Stimulated activated CD4-positive, alpha-beta T cell treated with anti-CD3 and anti-CD28 coated beads, Interleukin-1b, Interleukin-23, amount 100 ng/mL, for 24 hours (primary cell): ENCODE results near the gene SERPINA6.
"Not testable (repeated sequence)": the region's sequence is repeated elsewhere in the genome, so short reads cannot be mapped to it uniquely, and the experiment has no call there.

Source experiments
- DNase-seq, 4 experiments: peaks; one replicate each; pipeline ENCODE4 v3.0.0-alpha.2; 2020; ENCODE audit warnings: low read depth in 4 of 4, low spot score in 1 of 4

The SERPINA6 gene

DNA sequence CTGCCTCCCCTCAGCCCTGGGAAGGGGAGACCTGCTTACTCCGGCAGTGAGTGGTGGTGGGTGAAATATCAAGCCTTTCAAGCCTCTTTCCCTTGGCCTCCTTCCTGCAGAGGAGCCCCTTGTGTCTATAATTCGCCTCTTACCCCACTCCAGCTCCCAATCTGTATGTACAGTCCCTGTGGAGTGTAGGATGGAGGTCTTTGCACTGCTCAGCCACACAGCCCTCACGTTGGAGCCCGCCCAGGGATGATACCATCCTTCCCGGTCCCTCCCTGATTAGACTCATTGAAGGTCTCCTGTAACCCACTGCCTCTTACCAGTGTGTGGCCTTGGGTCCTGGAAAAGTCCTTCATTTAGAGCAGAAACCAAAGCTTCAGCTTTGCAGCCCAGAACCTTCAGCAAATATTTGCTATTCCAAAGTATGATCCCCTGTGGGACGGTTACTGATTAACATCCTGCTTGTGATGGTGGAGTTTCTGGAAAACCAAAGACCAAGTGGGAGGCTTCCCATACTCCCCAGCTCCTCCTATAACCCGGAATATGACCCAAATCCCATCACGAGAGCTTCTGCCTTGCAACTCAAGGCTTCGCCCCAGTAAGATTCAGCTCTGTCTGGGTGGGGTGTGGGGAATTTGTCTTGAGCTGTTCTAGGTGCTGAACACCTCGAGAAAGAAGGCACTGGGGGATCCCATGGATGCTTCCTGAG, 30.1 kb downstream of the SERPINA6 start, which contains the start of gene SERPINA10:
Gene SERPINA10 (minus strand): TSS at position 397 of the 706 bp plus-strand sequence. CDS start 2,675 bp downstream, outside the sequence.
- no peak for DNase-seq

- no peak for DNase-seq
Measured at GRCh38 chr14:94292526-94292871, 30.6 kb downstream of the SERPINA6 start.

- DNase-seq = no peak
Measured at GRCh38 chr14:94291906-94292525, 31.1 kb downstream of the SERPINA6 start.

- DNase-seq = no peak
Measured at GRCh38 chr14:94291159-94291905, 31.8 kb downstream of the SERPINA6 start.

DNA sequence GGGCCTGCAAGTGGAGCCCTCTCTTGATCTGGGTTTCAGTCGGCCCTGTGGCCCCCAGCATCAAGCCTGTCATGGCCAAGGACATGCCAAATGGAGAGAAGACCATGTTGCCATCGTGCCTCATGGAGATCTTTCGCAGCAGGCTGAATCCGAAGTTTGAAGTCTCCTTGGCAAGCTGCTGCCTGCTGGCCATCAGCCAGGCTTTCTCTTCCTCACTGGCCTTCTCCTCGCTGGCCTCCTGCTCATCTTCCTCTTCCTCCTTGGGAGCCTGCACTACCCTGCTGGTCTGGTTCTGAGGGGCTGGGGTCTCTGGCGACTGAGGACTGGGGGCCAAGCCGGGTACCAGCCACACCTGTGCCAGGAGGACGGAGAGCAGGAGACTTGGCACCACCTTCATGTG, 32.9 kb downstream of the SERPINA6 start:
- no peak for DNase-seq

DNA sequence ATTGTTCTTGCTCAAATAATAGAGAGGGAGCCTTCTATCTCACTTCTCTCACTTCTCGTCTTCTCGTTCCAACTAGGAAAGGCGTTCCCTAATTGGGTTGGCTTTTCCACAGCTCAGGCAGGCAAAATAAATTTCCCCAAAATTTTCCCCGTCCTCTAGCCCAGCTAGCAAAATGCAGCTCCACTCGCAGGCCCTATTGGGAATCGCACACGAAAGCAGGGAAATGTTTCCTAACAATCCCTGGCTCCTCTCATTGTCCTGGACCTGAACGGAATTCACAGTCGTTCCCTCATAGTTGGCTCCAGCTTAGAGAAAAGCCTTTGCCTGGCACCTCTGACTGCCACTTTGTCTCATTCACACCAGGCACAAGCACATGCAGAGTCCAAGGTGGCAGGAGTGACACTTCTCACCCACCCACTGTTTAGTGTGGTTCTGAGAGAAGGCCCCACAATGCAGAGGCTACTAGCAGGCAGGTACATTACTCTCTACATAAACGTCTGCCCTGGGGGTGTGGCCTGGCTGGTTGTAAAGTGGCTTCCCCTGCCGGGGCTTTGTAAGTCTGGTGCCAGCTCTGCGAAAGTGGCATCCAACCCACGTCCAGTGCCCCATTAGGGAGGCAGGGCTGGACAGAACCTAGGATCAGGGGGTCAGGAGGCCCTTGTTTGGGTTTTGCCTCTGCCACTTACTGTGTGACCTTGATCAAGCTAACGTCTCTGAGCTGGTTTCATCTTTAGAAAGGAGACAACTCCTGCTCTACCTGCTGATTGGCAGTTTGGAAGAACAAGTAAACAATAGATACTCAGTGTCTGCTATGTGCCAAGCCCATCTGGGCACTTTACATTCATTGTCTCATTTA, 34.3 kb downstream of the SERPINA6 start:
- no peak for DNase-seq

- DNase-seq = no peak
Measured at GRCh38 chr14:94285158-94285557, 38.0 kb downstream of the SERPINA6 start.

- DNase-seq = no peak
Measured at GRCh38 chr14:94284221-94284620, 38.9 kb downstream of the SERPINA6 start.

DNA sequence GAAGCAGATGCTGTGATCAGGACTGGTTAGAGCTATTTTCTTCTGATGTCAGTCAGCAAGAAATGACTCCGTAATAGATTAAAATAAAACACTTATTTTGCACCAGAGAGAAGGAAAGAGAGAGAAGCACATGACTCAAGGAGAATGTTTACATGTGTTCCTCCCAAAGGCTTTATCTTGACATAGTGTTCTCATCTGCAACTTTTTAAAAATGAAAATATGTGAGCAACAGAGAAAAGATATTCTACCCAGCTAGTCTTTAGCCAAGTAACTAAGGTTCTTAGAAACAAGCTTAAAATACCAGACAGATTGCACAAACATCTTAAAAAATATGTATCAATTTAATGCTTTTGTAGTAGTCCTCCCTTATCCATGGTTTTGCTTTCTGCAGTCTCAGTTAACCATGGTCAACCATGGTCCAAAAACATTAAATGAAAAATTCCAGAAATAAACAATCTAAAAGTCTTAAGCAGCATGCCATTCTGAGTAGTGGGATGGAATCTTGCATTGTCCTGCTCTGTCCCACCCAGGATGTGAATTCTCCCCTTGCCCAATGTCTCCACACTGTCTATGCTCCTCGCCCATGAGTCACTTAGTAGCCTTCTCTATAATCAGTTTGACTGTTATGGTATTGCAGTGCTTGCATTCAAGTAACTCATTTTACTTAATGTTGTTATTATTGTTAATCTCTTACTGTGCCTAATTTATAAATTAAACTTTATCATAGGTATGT, 40.0 kb downstream of the SERPINA6 start:
- no peak for DNase-seq

GRCh38 chr14:94278731-94279130, 44.4 kb downstream of the SERPINA6 start:
- DNase-seq = no peak

DNA sequence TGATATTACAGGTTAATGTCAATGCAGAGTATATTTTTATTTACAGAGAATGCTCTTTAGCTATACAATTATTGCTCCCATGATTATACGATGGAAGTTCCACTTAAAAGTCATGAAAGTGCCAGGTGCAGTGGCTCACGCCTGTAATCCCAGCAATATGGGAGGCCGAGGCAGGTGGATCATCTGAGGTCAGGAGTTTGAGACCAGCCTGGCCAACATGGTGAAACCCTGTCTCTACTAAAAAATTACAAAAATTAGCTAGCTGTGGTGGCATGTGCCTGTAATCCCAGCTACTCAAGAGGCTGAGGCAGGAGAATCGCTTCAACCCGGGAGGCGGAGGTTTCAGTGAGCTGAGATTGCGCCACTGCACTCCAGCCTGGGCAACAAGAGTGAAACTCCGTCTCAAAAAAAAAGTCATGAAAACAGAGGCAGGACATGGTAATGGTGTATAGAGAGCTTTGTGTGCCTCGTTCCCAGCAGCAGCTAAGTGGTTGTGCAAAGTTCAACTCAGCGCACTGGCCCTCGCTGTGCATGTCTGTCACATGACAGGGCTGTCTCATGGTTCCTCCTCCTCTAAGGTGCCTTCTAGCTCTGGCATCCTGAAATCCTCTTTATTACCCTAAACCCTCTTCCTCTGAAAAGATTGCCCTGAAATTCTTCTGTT, 46.1 kb downstream of the SERPINA6 start:
- not testable (repeated sequence) for DNase-seq

- DNase-seq = no peak
Measured at GRCh38 chr14:94269156-94269555, 54.0 kb downstream of the SERPINA6 start.

GRCh38 chr14:94268582-94268981, 54.6 kb downstream of the SERPINA6 start:
- DNase-seq = not testable (repeated sequence)

DNA sequence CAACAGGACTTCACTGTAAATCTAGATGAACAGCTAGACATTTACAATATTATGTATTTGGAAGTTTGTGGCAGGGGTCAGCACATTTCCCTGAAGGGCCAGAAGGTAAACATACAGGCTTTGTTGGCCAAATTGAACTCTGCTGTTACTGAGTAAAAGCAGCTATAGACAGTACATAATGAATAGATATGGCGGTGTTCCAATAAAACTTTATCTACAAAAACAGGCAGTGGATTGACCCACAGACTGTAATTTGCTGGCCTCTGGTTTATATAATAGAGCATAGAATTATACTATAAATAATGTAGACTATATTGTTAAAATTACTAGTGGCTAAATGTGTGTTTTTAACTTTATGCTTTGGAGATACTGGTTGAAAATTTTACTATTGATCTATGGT, 55.8 kb downstream of the SERPINA6 start:
- DNase-seq = no peak

GRCh38 chr14:94264195-94264594, 58.9 kb downstream of the SERPINA6 start:
- not testable (repeated sequence) for DNase-seq
